ENCODE data around the gene PTGES2.

DNA sequence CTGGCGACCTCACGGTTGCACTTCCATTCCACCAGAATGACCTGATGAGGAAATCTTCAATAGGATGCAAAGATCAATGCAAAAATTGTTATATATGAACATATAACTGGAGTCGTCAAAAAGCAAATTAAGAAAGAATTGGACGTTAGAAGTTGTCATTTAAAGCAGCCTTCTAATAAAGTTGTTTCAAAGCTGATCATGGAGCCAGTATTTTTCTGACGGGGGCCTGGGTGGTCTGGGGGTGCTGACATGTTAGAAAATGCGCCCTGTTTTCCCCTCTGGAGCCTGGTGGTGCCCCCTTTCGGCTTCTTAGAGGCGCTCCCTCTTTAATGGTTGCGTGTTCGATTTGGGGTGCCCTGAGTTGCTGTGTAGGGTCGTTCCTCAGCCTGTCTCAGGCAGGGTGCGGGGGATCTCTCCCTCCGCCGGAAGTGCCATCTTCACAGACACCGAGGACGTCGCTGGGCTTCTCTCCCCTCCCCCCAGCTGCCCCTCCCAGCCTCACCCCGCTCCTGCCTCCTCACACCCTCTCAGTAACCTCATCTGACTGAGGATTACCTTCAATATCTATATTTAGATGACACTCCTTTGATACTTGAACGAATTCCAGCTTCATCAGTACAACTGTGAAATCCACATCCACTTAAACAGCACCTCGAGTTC lies 18.3 kb downstream of the PTGES2 start:
- TF ChIP-seq, protein P1, sequence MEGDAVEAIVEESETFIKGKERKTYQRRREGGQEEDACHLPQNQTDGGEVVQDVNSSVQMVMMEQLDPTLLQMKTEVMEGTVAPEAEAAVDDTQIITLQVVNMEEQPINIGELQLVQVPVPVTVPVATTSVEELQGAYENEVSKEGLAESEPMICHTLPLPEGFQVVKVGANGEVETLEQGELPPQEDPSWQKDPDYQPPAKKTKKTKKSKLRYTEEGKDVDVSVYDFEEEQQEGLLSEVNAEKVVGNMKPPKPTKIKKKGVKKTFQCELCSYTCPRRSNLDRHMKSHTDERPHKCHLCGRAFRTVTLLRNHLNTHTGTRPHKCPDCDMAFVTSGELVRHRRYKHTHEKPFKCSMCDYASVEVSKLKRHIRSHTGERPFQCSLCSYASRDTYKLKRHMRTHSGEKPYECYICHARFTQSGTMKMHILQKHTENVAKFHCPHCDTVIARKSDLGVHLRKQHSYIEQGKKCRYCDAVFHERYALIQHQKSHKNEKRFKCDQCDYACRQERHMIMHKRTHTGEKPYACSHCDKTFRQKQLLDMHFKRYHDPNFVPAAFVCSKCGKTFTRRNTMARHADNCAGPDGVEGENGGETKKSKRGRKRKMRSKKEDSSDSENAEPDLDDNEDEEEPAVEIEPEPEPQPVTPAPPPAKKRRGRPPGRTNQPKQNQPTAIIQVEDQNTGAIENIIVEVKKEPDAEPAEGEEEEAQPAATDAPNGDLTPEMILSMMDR (IDR thresholded peaks at IDR 0.05) = no peak
- no peak for TF ChIP-seq POLR2A (IDR thresholded peaks at IDR 0.05)
